Thoracic aorta (tissue), 2 donors: Measurements from ENCODE around the gene TRIM65. TPM values are rescaled to one million over a fixed set of nuclear protein-coding genes. Genes with fewer than 3 reads are reported as not detected.

ENCODE experiments used
- ATAC-seq: fragments of 150-250 bp; one replicate; pipeline ENCODE4 v1.8.0; 2017; ENCODE audit warnings: low read depth; ENCODE audit not compliant: insufficient number of reproducible peaks, low FRiP score
- DNase-seq: peaks from one replicate; pipeline ENCODE4 v3.0.0-alpha.2; 2020; ENCODE audit warnings: low spot score
- H3K27ac ChIP-seq, 2 donors: fragments of 200-600 bp; sonication (generic); 1 replicate in 1 of 2; 2 replicates in 1 of 2; pipeline ENCODE4 v1.5.1; 2016; ENCODE audit warnings: mild to moderate bottlenecking in 2 of 2, moderate library complexity in 2 of 2
- H3K27me3 ChIP-seq: fragments of 200-600 bp; sonication (generic); replicated peaks from 2 replicates; pipeline ENCODE4 v1.6.0; 2016; ENCODE audit warnings: mild to moderate bottlenecking; ENCODE audit not compliant: insufficient read depth
- H3K36me3 ChIP-seq: fragments of 200-600 bp; sonication (generic); one replicate; pipeline ENCODE4 v1.5.1; 2016
- H3K4me1 ChIP-seq, 2 donors: fragments of 200-600 bp; sonication (generic); 1 replicate in 1 of 2; 2 replicates in 1 of 2; pipeline versions ENCODE4 v1.5.1 to v1.6.0; 2016; ENCODE audit warnings: low read depth in 2 of 2, mild to moderate bottlenecking in 1 of 2; ENCODE audit not compliant: control insufficient read depth in 1 of 2
- H3K4me3 ChIP-seq: fragments of 200-600 bp; sonication (generic); 2 replicates; pipeline ENCODE4 v1.5.1; 2016; ENCODE audit warnings: mild to moderate bottlenecking
- H3K9me3 ChIP-seq: fragments of 200-600 bp; sonication (generic); 2 replicates; pipeline ENCODE4 v1.5.1; 2016
- CTCF ChIP-seq: fragments of 200-600 bp; sonication (generic); IDR thresholded peaks from one replicate; pipeline ENCODE4 v1.5.1; 2019; ENCODE audit warnings: antibody characterized with exemption
- total RNA-seq, 2 donors: library from RNA; depleted of rRNA; stranded (reverse); fragments of >200 nt; gene quantifications; one replicate each; pipeline versions ENCODE4 v1.1.0 to v1.2.3, GENCODE V29; 2016

Gene TRIM65
- total RNA-seq, 2 donors from 2014 or later = 21.4 to 22.6 TPM

- peak overlapping the region; percentile 80 to 89 for H3K27ac ChIP-seq
- ATAC-seq (no peak), DNase-seq (no peak)
- peaks cover 42% of the 10 kb centered on the region for H3K36me3 ChIP-seq
- peak overlapping the region; percentile 62 for H3K4me3 ChIP-seq
- peaks cover 18 to 27% of the 10 kb centered on the region in 2 donors for H3K4me1 ChIP-seq
- no peak for TF ChIP-seq CTCF
- no peaks in the 10 kb centered on the region for H3K27me3 ChIP-seq
- H3K9me3 ChIP-seq = no peaks in the 10 kb centered on the region
Observed at GRCh38 chr17:75844530-75845057, 52.2 kb downstream of the TRIM65 start.

GRCh38 chr17:75843577-75844529 is 52.9 kb downstream of the TRIM65 start, which contains the start of gene UNC13D:
Gene UNC13D (minus strand): TSS chr17:75844404. CDS start chr17:75844337, 67 bp downstream.
- peak within 1 kb of the TSS; percentile 62 for H3K4me3 ChIP-seq
- peaks cover 34% of the 10 kb centered on the region for H3K36me3 ChIP-seq
- no peaks in the 10 kb centered on the region for H3K9me3 ChIP-seq
- TF ChIP-seq CTCF = no peak
- no peak for ATAC-seq
- H3K27me3 ChIP-seq = no peaks in the 10 kb centered on the region
- H3K4me1 ChIP-seq = peaks cover 18 to 27% of the 10 kb centered on the region in 2 donors
- peak within 1 kb of the TSS; percentile 80 to 89 for H3K27ac ChIP-seq
- DNase-seq = no peak

GRCh38 chr17:75842963-75843576 is 53.7 kb downstream of the TRIM65 start:
- no peak for ATAC-seq
- Histone ChIP-seq H3K9me3 (no peaks in the 10 kb centered on the region), H3K36me3 (peaks cover 26% of the 10 kb centered on the region), H3K27ac (no peak overlapping the region), H3K4me3 (peak overlapping the region; percentile 62), H3K27me3 (no peaks in the 10 kb centered on the region), H3K4me1 (peaks cover 15 to 27% of the 10 kb centered on the region in 2 donors)
- TF ChIP-seq CTCF = no peak
- no peak for DNase-seq

- H3K36me3 ChIP-seq = peaks cover 20% of the 10 kb centered on the region
Observed at GRCh38 chr17:75842411-75842810, 54.3 kb downstream of the TRIM65 start.

More at GRCh38 chr17:75842411-75842810, 54.3 kb downstream of the TRIM65 start:
- ATAC-seq (no peak), DNase-seq (no peak)
- H3K4me1 ChIP-seq = peaks cover 15 to 27% of the 10 kb centered on the region in 2 donors
- H3K9me3 ChIP-seq = no peaks in the 10 kb centered on the region
- no peak overlapping the region for H3K27ac ChIP-seq
- no peak overlapping the region for H3K4me3 ChIP-seq
- H3K27me3 ChIP-seq = no peaks in the 10 kb centered on the region
- no peak for TF ChIP-seq CTCF
